GM23248 (cell line): Measurements from ENCODE around the gene TLE1.

ENCODE experiments used
- EZH2 ChIP-seq: fragments of 200-600 bp; sonication (generic); IDR thresholded peaks from 2 replicates; pipeline ENCODE4 v1.6.1; 2018; ENCODE audit warnings: antibody characterized with exemption, mild to moderate bottlenecking; ENCODE audit not compliant: insufficient read depth, poor library complexity, severe bottlenecking
- EZH2phosphoT487 ChIP-seq: fragments of 200-600 bp; sonication (generic); IDR thresholded peaks from 2 replicates; pipeline ENCODE4 v1.6.1; 2018; ENCODE audit warnings: antibody characterized with exemption, moderate library complexity, mild to moderate bottlenecking, low read depth; ENCODE audit not compliant: insufficient read depth

DNA sequence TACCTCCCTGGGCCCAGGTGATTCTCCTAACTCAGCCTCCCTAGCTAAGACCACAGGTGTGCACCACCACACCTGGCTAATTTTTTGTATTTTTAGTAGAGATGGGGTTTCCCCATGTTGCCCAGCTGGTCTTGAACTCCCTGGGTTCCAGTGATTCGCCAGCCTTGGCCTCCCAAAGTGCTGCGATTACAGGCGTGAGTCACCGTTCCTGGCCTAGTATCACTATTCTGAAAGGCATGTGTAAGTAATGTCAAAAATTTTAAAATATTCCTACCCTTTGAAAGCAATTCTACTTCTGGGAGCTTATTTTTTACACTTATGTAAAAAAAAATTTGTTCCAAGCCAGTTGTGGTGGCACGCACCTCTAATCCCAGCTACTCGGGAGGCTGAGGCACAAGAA, 27.1 kb upstream of the TLE1 start:
- TF ChIP-seq EZH2phosphoT487 = no peak
- no peak for TF ChIP-seq EZH2
